Raji (cell line): Measurements from ENCODE around the gene IGFBP4.

Experiments used
- POLR2A ChIP-seq: IDR thresholded peaks from 2 replicates; pipeline ENCODE4 v1.6.1; 2011; ENCODE audit warnings: low read depth, low read length, control low read depth; ENCODE audit not compliant: insufficient read depth

IGFBP4 gene

GRCh38 chr17:40430272-40431230, 12.7 kb upstream of the IGFBP4 start:
- TF ChIP-seq POLR2A: no peak

- TF ChIP-seq POLR2A: no peak
These were observed 12.0 kb upstream of the IGFBP4 start for GRCh38 chr17:40431231-40431602.

- TF ChIP-seq POLR2A: no peak
These were observed 10.3 kb upstream of the IGFBP4 start for GRCh38 chr17:40432864-40433528.

GRCh38 chr17:40433551-40434415, 9.5 kb upstream of the IGFBP4 start:
- no peak for TF ChIP-seq POLR2A

- TF ChIP-seq POLR2A: no peak
These were observed 6.6 kb upstream of the IGFBP4 start for GRCh38 chr17:40436636-40437035.

GRCh38 chr17:40437095-40437732, 6.0 kb upstream of the IGFBP4 start:
- TF ChIP-seq POLR2A: no peak

- no peak for TF ChIP-seq POLR2A
These were observed 3.1 kb upstream of the IGFBP4 start for GRCh38 chr17:40440166-40440565.

GRCh38 chr17:40442392-40443195, 656 bp upstream of the IGFBP4 start:
- TF ChIP-seq POLR2A: no peak

GRCh38 chr17:40443988-40444899, 994 bp downstream of the IGFBP4 start:
- no peak for TF ChIP-seq POLR2A

- no peak for TF ChIP-seq POLR2A
These were observed 2.7 kb downstream of the IGFBP4 start for GRCh38 chr17:40445751-40446468.

GRCh38 chr17:40447148-40447644, 3.9 kb downstream of the IGFBP4 start:
- TF ChIP-seq POLR2A: no peak

- TF ChIP-seq POLR2A: no peak
These were observed 4.6 kb downstream of the IGFBP4 start for GRCh38 chr17:40447806-40448205.

GRCh38 chr17:40448213-40448638, 5.0 kb downstream of the IGFBP4 start:
- no peak for TF ChIP-seq POLR2A
